HG03378 (cell line): ENCODE data around the gene ERV3-1.
"Not testable (repeated sequence)": the region's sequence is repeated elsewhere in the genome, so short reads cannot be mapped to it uniquely, and the experiment has no call there.

Source experiments
- ATAC-seq: cut with Tn5 transposase; IDR thresholded peaks from one replicate; pipeline ENCODE4 v1.9.1; 2021; ENCODE audit warnings: mild to moderate bottlenecking, moderate library complexity; ENCODE audit not compliant: unreplicated experiment

The ERV3-1 gene, protein sequence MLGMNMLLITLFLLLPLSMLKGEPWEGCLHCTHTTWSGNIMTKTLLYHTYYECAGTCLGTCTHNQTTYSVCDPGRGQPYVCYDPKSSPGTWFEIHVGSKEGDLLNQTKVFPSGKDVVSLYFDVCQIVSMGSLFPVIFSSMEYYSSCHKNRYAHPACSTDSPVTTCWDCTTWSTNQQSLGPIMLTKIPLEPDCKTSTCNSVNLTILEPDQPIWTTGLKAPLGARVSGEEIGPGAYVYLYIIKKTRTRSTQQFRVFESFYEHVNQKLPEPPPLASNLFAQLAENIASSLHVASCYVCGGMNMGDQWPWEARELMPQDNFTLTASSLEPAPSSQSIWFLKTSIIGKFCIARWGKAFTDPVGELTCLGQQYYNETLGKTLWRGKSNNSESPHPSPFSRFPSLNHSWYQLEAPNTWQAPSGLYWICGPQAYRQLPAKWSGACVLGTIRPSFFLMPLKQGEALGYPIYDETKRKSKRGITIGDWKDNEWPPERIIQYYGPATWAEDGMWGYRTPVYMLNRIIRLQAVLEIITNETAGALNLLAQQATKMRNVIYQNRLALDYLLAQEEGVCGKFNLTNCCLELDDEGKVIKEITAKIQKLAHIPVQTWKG

DNA sequence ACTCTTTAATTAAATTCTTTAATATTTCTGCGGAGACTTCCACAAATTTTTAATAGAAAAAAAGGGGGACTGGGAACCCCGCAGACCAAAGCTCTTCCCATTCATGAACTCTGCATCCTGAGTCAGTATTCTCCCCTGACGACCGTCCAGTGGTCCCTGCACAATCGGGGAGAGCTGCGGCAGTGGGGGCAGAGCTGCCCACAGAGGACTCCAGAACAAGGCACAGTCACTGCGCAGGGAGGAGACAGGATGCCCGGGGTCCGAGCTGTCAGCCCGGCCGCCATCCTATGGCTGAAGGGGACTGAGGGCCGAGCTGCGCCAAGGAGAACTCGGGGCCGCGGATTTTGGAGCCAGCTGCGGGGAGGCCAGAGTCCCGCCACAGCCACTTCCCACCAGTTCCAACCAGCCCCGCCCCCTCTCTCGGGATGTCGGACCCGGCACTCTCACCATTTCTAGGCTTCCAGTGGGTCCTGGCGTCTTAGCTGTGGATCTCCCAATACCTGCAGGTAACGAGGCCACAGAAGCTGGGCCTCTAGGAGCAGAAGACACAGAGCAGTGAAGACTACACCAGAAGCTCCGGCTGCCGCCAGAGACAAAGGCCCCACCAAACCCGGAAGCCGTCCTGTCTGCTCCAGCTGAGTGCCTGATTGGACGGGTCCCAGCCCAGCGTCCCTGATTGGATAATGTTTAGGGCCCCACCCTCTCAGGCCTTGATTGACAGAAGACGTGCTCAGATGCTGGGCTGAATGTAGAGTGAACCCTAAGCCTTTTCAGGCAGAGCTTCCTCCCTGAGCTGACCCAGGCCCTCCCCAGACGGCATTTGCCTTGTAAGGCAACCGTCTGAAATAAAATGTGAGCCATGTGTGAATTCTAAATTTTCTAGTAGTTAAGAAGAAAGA lies at the start of gene ERV3-1:
TSS of gene ERV3-1 (minus strand) at position 594 of the 899 bp plus-strand sequence. CDS start 13,661 bp downstream, outside the sequence.
- peak; percentile 100 for ATAC-seq

DNA sequence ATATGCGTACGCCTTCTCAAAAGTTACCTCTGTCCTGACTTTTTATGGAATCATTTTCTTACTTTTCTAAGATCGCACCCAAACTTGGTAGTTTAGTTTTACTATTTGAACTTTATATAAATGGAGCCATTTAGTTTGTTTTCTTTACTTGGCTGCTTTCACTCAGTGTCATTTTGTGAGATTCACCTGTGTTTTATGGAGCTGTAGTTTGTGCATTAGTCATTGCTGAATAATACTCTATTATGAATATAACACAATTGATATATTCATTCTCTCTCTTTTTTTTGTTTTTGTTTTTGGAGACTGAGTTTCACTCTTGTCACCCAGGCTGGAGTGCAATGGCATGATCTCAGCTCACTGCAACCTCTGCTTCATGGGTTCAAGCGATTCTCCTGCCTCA lies 49.3 kb upstream of the ERV3-1 start:
- ATAC-seq, result not testable (repeated sequence)

DNA sequence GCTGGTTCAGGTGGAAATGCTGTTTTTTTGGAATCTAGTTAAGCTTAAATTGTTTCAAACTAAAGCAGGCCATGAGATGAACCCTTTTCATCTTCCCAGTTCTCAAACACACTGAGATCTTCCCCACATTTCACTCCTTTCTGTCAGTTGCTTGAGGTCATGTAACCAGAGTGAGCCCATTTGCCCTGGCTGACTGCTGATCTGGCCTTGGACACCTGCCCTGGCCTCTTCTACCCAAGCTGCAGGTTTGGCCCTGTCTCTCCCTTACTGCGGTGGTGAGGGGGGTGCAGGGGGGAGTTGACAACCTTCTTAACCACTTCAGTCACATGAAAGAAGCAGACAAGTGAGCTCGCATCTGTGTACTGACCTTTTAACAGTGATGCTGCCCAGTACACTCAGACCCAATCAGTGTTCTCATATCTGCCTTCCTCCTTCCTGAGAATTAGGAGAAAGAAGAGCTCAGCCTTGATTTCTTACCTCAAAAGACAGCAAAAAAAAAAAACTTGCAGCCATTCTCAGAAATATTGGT lies 48.0 kb upstream of the ERV3-1 start:
- not testable (repeated sequence) for ATAC-seq

DNA sequence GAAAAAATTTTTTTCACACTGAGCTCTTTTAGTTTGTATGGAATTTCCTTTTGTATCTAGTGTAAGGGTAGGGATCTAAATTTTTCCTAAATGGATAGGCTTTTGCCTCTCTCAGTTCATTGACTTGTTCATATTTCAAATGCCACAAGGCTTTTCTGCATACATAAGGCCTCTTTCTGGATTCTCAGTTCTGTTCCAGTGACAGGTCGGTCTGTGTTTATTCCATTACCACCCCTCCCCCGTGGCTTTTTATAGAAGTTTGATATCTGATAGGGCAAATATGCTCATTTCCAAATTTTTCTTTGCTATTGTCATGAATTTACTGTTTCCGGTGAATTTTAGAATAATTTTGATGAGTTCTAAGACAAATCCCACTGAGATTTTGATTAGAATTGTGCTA lies 45.2 kb upstream of the ERV3-1 start:
- ATAC-seq, result not testable (repeated sequence)

DNA sequence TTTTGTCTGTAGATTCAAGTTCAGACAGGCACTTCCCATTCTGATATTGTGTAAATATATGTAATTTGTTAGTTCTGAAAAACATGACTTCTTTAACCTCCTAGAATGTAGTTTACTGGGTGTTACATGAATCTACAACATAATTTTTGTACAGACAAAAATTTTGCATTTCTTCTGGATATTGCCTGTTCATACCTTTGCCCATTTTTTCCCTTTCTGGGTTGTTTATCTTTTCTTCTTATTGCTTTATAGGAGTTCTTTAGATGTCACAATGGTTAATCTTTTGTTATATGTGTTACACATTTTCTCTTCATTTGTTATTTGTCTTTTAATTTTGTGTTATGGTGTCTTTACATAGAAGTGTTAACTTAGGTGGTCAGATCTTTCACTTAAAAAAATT lies 44.7 kb upstream of the ERV3-1 start:
- ATAC-seq, result not testable (repeated sequence)

DNA sequence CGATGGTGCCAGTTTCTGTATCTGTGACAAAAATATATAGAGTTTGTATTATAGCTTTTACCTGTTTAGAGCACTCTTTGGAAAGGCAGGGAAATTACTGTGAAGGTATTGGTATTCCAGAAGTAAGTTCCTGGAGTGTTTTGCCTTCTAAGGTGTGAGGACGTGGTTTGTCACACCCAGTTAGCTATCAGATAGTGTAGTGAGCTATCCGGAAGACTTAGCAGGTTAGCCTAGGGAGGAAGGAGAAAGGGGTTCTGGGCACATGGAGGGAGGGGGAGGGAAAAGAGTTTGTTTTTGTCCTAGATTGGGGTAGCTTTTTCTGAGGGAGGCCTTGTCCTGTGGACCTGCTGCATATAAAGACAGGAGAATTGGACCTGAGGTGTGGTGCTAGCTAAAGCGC lies 39.8 kb upstream of the ERV3-1 start:
- not testable (repeated sequence) for ATAC-seq

DNA sequence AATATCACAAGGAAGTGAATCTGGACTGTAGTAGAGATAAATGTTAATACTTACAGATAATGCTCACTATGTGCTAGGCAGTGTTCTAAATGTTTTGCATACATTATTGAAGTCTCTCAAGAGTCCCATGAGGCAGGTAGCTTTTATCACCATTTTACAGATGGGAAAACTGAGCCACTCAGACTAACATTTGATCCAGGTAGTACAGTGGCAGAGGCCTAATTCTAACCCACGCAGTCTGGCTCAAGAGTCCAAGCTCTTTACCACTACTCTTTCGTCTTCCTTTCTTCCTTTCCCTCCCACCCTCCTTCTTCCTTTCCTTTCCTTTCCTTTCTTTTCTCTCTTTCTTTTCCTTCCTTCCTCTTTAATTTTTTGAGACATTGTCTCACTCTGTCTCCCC lies 39.1 kb upstream of the ERV3-1 start:
- ATAC-seq, result not testable (repeated sequence)

DNA sequence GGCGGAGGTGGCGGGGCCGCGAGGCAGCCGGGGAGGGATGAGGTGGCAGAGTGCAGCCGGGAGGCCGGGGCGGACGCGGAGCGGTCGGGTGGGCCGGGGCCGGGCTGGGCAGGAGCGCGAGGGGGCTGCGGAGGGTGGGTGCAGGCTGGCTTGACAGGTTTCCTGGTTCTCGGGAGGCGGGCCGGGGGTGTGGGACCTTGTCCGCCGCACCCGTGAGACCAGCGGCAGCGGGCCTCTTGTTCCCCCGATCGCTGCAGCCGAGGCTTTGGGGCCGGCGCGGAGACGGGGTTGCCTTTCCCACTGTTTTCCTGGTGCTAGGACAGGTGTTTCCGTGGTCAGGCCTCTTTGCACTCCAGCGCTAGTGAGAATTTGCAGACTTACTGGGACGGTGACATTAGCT lies 32.3 kb upstream of the ERV3-1 start:
- not testable (repeated sequence) for ATAC-seq

DNA sequence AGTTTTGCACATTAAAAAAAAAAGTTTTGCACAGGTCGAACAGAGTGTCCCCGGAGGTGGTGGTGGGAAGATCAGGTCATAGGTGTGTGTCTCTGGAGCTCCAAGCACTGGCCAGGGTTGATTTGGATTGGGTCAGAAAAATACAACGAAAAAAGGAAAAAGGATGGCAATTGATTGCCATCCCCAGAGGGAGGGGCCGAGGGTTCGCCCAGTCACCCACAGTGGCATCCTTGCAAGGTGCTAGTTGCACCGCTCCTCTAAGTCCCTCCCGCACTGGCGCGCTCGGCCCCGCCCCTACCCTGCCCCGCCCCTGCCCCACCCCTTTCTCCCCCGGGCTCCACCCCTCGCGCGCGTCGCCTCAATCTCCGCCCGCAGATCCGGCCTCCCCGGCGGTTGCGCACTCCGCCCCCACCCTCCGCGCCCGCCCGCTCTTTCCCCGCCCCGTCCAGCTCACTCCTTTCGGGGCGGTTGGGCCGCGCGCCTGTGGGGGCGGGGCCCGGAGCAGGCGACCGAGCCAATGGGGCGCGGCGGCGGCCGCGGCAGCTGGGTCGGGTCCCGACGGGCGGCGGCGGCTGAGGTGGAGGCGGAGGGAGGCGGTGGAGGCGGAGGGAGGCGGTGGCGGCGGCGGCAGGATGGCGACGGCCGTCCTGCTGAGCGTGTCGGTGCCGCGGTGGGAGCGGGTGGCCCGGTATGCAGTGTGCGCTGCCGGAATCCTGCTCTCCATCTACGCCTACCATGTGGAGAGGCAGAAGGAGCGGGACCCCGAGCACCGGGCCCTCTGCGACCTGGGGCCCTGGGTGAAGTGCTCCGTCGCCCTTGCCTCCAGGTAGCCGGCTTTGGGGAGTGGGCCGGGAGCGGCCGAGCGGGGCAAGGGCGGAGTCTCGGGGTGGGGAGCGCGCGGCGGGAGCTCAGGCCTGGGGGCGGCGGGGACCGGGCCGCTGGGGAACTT lies 31.5 kb upstream of the ERV3-1 start:
- peak; percentile 68 for ATAC-seq

DNA sequence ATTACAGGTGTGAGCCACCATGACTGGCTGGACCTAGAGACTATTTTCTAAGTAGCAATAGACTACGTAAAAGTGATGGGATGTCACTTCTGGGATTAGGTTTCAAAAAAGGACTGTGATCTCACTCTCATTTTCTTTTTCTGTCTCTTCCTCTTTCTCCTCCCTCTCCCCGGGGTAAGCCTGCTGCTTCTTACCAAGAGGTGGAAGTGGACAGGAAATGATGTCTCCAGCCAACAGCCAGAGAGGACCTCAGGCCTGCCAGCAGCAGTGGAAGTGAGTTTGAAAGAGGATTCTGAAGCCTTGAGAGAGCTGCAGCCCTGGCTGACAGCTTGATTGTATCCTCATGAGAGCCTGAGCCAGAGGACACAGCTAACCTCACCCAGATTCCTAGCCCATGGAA lies 30.0 kb upstream of the ERV3-1 start:
- peak; percentile 37 for ATAC-seq

DNA sequence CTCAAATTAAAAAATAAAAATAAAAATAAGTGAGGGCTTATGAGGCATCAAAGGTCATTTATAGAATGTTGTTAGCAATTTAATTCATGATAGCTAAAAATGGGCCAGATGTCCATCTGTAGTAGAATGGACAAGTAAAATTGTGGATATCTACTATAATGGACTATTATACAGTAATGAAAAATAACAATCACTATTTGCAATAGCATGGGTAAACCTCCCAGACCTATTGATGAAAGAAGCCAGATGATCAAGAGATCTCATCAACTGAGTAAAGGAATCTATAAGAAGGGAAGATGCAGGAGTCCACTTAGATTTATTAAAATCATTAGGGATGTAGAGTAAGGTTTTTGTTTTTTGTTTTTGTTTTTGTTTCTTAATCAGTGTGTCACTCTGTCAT lies 29.0 kb upstream of the ERV3-1 start:
- not testable (repeated sequence) for ATAC-seq

DNA sequence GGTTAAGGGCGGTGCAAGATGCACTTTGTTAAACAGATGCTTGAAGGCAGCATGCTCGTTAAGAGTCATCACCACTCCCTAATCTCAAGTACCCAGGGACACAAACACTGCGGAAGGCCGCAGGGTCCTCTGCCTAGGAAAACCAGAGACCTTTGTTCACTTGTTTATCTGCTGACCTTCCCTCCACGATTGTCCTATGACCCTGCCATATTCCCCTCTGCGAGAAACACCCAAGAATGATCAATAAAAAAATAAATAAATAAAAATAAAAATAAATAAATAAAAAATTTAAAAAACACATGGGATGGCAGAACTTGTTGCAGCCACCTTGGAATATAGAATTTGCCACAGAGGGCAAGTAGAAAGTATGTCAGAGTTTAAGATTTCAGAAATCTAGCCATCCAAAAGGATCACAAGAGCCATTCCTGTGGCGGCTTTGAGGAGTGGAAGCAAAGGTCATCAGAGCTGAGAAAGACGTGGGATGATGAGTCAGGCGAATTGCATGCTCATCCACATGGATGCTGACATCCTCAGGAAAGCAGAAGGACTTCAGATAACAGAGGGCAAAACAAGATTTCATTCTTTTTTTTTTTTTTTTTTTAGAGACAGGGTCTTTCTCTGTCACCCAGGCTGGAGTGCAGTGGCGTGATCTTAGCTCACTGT lies 27.8 kb upstream of the ERV3-1 start:
- ATAC-seq, result not testable (repeated sequence)

DNA sequence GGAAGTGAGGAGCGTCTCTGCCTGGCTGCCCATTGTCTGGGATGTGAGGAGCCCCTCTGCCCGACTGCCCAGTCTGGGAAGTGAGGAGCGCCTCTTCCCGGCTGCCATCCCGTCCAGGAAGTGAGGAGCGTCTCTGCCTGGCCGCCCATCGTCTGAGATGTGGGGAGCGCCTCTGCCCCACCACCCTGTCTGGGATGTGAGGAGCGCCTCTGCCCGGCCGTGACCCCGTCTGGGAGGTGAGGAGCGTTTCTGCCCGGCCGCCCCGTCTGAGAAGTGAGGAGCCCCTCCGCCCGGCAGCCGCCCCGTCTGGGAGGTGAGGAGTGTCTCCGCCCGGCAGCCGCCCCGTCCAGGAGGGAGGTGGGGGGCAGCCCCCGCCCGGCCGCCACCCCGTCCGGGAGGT lies 26.9 kb upstream of the ERV3-1 start:
- not testable (repeated sequence) for ATAC-seq

DNA sequence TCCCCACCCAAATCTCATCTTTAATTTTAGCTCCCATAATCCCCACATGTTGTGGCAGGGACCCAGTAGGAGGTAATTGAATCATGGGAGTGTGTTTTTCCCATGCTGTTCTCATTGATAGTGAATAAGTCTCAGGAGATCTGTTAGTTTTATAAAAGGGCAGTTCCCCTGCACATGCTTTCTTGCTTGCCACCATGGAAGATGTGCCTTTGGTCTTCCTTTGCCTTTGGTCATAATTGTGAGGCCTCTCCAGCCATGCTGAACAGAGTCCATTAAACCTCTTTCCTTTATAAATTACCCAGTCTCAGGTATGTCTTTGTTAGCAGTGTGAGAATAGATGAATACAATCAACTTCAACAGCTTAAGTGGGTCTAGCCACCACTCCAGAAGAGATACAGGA lies 18.5 kb upstream of the ERV3-1 start:
- ATAC-seq, result not testable (repeated sequence)

DNA sequence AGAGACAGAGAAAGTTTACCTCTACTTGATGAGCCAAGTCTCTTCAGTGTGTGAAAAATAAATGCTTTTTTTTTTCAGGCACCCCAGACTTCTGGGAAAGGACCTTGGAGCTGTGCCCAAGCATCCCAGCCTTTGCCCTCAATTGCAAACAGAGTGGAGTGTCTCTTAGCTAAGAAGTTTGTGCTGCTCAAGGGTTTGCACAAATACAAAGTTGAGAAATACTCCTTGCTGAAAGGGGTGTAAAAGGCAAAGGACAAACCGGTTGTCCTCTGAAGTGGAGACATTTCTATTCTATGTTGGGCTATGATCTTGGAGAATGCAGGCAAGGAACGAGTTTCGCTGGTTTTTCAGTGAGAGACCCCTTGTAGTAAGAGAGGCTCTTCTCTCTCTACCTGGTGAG lies 14.5 kb upstream of the ERV3-1 start:
- not testable (repeated sequence) for ATAC-seq

DNA sequence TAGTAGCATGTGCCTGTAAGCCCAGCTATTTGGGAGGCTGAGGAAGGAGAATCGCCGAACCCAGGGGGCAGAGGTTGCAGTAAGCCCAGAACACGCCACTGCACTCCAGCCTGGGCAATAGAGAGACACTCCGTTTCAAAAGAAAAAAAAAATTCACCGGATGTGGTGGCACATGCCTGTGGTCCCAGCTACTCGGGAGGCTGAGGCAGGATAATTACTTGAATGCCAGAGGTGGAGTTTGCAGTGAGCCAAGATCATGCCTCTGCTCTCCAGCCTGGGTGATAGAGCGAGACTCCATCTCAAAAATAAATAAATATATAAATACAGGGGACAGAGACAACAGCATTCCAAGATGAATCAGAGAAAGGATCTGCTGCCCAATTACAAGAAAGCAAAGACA lies 3.4 kb upstream of the ERV3-1 start:
- not testable (repeated sequence) for ATAC-seq

DNA sequence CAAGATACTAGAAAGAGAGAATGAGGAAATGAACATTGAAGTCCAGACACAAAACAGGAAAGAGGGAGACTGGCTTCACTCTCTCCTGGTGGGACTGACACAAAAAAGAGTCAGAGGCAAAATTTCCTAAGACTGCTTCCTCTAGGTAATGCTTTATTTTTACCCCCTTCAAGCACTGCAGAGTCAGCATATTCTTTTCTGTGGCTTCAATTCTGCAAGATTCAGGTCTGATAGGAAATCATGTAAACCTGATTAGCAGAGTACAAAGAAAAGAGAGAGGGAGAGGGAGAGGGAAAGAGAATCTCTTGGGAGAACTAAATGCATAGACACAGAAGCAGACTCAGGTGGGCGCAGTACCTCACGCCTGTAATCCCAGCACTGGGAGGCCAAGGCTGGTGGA lies 2.9 kb upstream of the ERV3-1 start:
- ATAC-seq, result not testable (repeated sequence)

DNA sequence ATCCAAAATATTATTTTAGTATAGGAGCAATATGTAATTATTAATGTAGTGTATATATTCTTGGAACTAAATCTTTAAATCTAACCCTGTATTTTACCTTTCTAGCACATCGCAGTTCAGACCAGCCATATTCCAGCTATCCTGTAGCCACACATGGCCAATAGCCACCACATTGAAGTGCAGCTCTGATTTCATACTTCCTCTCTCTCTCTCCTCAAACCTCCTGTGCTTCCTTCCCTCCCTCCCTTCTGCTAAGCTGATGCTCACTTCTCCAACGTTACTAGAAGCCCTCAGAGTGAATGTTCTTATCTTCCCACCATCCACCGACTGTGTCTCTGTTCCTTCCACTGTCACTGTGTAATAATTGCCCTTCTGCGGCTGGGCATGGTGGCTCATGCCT lies 549 bp upstream of the ERV3-1 start:
- not testable (repeated sequence) for ATAC-seq

DNA sequence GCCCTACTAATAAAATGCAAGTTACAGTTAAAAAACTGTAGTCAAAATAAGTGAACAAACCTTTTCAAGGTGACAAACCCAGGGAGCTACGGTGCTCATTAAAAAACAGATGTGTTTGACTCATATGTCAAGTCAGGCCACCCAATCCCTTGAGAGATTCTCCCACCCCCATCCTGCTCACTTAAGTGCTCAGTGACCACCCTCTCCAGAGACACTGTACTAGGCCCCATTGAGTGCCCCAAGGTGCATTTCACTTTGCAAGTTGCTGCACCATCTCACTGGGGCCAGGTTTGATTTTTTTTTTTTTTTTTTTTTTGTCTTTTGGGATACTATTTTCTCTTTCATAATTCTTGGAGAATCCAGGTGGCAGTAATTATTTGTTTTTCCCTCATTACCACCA lies 1.9 kb downstream of the ERV3-1 start:
- no peak for ATAC-seq
